ENCODE results near the gene MPV17L.
"Not testable (repeated sequence)": the region's sequence is repeated elsewhere in the genome, so short reads cannot be mapped to it uniquely, and the experiment has no call there.

MPV17L gene

DNA sequence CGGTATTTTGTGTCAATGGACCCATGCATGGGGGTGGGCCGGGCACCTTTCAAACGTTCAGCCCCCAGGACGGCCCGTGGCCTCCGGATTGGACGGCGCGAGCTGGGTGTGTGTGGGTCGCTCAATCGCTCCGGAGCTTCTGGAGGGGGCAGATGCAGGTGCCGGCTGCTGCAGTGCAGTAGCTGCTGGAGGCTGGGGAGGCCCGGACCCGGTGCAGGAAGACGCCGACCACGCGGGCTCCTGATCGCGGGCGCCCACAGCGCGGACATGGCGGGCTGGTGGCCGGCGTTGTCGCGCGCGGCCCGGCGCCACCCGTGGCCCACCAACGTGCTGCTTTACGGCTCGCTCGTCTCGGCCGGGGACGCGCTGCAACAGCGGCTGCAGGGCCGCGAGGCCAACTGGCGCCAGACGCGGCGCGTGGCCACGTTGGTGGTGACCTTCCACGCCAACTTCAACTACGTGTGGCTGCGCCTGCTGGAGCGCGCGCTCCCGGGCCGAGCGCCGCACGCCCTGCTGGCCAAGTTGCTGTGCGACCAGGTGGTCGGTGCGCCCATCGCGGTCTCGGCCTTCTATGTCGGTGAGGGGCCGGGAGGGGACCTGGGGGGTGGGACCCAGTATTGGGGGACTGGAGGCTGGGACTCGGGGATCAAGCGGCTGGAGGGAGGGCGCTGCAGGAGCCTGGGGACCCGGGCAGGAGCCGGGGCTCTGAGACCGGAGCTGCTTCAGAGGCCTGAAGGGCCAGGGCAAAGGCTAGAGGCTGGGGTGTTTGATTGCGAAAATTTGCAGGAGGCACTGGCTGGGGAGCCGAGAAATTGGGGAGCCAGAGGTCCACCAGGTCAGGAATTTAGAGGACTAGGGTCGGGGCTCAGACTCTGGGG lies at the start of gene MPV17L:
TSS of gene MPV17L (plus strand) at position 124 of the 878 bp plus-strand sequence. CDS start at position 268, 144 bp downstream.
- not testable (repeated sequence) for H3K27ac ChIP-seq; H3K4me3 ChIP-seq; H3K9me3 ChIP-seq (ENCODE audit: low read depth, low read length); H3K9ac ChIP-seq (ENCODE audit: insufficient read length); H3K36me3 ChIP-seq (ENCODE audit: insufficient read depth, low read length); DNase-seq (ENCODE audit: low read depth, low spot score)

DNA sequence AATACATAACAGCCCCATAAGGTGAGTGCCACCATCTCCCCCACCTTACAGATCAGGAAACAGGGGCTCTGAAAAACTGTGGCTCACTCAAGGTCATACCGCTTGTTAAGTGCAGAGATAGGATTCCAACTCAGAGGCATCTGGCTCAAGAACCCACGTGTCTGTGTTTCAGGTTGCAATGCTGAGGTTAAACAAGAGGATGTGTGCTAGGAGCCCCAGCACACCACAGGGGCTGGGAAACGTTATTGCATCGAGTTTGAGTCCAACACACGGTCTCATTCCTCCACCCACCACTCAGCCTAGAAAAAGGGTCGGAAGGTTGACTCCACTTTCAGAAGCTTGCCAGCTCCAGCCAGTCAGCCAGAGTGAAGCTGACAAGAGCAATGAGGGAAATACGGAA lies 46.8 kb upstream of the MPV17L start:
- H3K4me3 ChIP-seq; H3K36me3 ChIP-seq (ENCODE audit: insufficient read depth, low read length); DNase-seq (ENCODE audit: low read depth, low spot score); H3K9me3 ChIP-seq (ENCODE audit: low read depth, low read length); H3K9ac ChIP-seq (ENCODE audit: insufficient read length); H3K27ac ChIP-seq: not testable (repeated sequence)

DNA sequence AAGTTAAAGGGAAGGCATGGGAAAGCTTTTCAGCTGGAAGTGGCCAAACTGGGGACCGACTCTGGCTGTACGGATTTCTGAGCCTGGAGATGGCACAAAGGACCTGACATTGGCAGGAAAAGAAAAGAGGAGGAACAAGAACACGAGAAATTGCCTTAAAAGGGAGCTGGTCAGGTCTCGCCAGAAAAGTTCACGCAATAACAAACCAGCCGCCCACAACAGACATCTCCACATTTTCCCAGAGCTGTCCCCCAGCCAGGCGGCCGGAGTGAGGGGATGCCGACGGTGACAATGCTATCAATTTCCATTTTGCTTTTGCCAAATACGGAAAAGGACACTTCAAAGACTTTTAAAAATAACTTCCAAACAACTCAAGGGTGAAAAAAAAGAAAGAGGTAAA lies 44.3 kb upstream of the MPV17L start:
- not testable (repeated sequence) for H3K4me3 ChIP-seq; H3K27ac ChIP-seq; H3K9me3 ChIP-seq (ENCODE audit: low read depth, low read length)

DNA sequence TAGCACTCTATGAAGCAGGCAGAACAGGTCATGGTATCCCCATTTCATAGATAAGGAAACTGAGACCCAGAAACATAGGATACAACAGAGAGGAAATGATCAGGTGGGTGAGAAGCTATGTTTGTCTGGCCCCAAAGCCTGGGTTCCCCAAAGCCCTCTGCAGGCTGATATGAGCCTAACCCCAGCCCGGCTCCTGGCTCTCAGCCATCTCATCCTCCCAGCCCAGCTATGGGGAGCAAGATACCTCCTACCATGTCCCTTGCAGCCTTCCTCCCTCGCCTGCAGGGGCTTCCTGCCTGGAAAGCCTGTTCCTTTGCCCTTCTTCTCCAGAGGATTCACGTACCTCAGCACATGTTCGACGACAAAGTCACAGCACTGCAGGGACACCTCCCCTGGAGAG lies 43.8 kb upstream of the MPV17L start:
- H3K4me3 ChIP-seq; DNase-seq (ENCODE audit: low read depth, low spot score); H3K27ac ChIP-seq; H3K9ac ChIP-seq (ENCODE audit: insufficient read length); H3K9me3 ChIP-seq (ENCODE audit: low read depth, low read length); H3K36me3 ChIP-seq (ENCODE audit: insufficient read depth, low read length): not testable (repeated sequence)

More for the DNA sequence above, 44.3 kb upstream of the MPV17L start:
- DNase-seq (ENCODE audit: low read depth, low spot score); H3K9ac ChIP-seq (ENCODE audit: insufficient read length); H3K36me3 ChIP-seq (ENCODE audit: insufficient read depth, low read length): not testable (repeated sequence)

DNA sequence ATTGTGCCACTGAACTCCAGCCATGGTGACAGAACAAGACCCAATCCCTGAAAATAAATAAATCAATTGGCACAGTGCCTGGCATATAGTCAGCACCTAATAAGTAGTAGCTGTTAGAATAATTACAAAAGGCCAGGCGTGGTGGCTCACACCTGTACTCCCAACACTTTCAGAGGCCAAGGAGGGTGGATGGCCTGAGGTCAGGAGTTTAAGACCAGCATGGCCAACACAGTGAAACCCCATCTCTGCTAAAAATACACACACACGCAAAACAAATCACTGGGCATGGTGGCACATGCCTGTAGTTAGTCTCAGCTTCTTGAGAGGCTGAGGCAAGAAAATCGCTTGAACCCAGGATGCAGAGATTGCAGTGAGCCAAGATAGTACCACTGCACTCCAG lies 42.7 kb upstream of the MPV17L start:
- H3K36me3 ChIP-seq (ENCODE audit: insufficient read depth, low read length); H3K27ac ChIP-seq; H3K9me3 ChIP-seq (ENCODE audit: low read depth, low read length); H3K9ac ChIP-seq (ENCODE audit: insufficient read length); DNase-seq (ENCODE audit: low read depth, low spot score); H3K4me3 ChIP-seq: not testable (repeated sequence)

DNA sequence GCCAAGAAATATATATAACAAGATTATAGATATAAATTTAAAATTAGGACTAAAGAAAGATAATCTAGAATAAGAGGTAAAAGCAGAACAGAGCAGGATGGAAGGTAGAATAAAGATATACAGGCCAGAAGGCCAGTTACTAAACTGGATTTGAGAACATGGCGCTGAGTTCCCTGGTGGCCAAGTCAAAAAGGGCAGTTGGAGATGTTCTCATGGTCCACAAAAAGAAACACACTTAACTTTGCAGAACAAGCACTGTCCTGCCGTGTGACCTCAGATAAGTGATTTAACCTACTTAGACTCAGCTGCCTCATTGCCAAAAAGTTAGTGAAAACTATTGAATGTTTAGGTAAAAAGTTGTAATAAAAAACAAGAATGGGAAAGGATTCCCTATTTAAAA lies 40.7 kb upstream of the MPV17L start:
- H3K9me3 ChIP-seq (ENCODE audit: low read depth, low read length) = not testable (repeated sequence)

DNA sequence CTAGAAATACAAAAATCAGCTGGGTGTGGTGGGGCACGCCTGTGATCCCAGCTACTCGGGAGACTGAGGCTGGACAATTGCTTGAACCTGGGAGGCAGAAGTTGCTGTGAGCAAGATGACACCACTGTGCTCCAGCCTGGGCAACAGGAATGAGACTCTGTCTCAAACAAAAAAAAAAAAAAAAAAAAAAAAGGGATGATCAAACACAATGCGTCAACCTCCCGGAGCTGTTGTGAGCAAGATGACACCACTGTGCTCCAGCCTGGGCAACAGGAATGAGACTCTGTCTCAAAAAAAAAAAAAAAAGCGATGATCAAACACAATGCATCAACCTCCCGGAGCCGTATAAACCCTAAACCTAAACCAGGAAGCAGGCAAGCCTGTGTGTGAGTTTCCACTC lies 38.1 kb upstream of the MPV17L start:
- DNase-seq (ENCODE audit: low read depth, low spot score); H3K27ac ChIP-seq; H3K36me3 ChIP-seq (ENCODE audit: insufficient read depth, low read length); H3K9ac ChIP-seq (ENCODE audit: insufficient read length); H3K4me3 ChIP-seq; H3K9me3 ChIP-seq (ENCODE audit: low read depth, low read length): not testable (repeated sequence)

More for the DNA sequence above, 40.7 kb upstream of the MPV17L start:
- not testable (repeated sequence) for DNase-seq (ENCODE audit: low read depth, low spot score); H3K27ac ChIP-seq; H3K36me3 ChIP-seq (ENCODE audit: insufficient read depth, low read length); H3K9ac ChIP-seq (ENCODE audit: insufficient read length); H3K4me3 ChIP-seq

DNA sequence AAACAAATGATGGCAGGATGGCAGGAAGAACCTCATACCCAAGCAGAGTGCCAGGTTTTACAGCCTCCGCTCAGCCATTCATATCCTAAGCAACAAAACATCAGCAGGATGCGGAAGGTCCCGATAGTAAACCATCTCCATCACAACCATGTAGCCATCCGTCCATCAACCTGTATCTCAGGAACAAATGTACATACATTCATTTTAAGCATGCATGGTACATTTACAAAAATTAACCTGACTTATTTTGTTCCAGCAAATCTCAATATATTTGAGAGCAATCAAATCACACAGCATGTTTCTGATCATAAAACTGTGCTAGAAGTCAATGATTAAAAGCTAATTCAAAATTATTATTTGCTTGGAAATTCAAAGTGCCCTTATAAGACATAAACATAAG lies 17.4 kb upstream of the MPV17L start, which contains the start of gene NPIPA5:
TSS of gene NPIPA5 (minus strand) at position 101 of the 400 bp plus-strand sequence. CDS start at position 101, 0 bp downstream.
- H3K9me3 ChIP-seq (ENCODE audit: low read depth, low read length); H3K4me3 ChIP-seq; H3K27ac ChIP-seq; DNase-seq (ENCODE audit: low read depth, low spot score); H3K9ac ChIP-seq (ENCODE audit: insufficient read length); H3K36me3 ChIP-seq (ENCODE audit: insufficient read depth, low read length): not testable (repeated sequence)

DNA sequence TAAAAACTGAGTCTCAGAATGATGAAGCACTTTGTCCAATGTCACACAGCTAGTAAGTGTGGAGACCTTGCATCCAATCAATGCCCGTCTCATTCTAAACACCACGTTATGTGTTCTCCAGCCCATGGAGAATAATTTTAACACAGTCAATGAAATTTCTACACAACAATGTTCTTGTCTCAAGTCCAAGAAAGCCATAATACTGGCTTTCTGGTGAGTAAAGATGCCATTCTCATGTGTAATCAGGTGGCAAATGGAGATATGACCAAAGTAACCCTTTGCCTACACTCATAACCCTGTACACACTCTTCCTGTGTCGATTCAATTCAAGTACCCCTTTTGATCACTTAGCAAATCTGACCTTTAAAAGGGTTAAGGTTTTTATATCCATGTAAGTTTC lies 12.7 kb upstream of the MPV17L start:
- H3K9me3 ChIP-seq (ENCODE audit: low read depth, low read length); DNase-seq (ENCODE audit: low read depth, low spot score); H3K27ac ChIP-seq; H3K4me3 ChIP-seq; H3K9ac ChIP-seq (ENCODE audit: insufficient read length); H3K36me3 ChIP-seq (ENCODE audit: insufficient read depth, low read length): not testable (repeated sequence)

DNA sequence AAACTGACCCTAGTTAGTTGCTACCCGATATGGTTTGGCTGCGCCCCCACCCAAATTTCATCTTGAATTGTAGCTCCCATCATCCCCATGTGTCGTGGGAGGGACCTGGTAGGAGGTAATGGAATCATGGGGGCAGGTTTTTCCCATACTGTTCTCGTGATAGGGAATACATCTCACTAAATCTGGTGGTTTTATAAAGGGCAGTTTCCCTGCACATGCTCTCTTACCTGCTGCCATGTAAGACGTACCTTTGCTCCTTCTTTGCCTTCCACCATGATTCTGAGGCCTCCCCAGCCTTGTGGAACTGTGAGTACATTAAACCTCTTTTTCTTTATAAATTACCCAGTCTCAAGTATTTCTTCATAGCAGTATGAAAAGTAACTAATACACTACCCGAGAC lies 7.5 kb upstream of the MPV17L start:
- not testable (repeated sequence) for H3K27ac ChIP-seq; H3K36me3 ChIP-seq (ENCODE audit: insufficient read depth, low read length); H3K9ac ChIP-seq (ENCODE audit: insufficient read length); H3K4me3 ChIP-seq; DNase-seq (ENCODE audit: low read depth, low spot score); H3K9me3 ChIP-seq (ENCODE audit: low read depth, low read length)

DNA sequence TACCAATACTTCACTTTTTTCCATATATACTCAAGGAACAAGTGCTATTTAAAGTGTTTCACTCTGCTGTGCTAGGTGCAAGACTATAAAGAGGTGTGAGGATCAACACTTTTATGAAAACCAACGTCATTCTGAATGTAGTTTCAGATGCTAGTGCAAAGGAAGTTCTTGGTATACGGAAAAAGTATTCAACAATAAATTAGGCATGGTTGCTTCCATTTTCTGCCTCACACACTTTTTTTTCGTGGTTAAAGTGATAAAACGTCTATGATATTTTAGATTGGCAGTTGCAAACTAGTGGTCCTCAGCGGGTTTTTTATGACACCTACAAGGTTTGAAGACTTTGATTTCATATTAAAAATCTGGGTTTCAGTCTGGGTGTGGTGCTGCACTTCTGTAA lies 5.6 kb upstream of the MPV17L start:
- H3K9ac ChIP-seq (ENCODE audit: insufficient read length); H3K9me3 ChIP-seq (ENCODE audit: low read depth, low read length); H3K27ac ChIP-seq; H3K36me3 ChIP-seq (ENCODE audit: insufficient read depth, low read length); DNase-seq (ENCODE audit: low read depth, low spot score); H3K4me3 ChIP-seq: not testable (repeated sequence)

DNA sequence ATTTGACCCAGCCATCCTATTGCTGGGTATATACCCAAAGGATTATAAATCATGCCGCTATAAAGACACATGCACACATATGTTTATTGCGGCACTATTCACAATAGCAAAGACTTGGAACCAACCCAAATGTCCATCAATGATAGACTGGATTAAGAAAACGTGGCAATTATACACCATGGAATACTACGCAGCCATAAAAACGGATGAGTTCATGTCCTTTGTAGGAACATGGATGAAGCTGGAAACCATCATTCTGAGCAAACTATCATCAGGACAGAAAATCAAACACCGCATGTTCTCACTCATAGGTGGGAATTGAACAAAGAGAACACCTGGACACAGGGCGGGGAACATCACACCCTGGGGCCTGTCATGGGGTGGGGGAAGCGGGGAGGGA lies 2.5 kb upstream of the MPV17L start:
- not testable (repeated sequence) for H3K27ac ChIP-seq; DNase-seq (ENCODE audit: low read depth, low spot score); H3K4me3 ChIP-seq; H3K9me3 ChIP-seq (ENCODE audit: low read depth, low read length); H3K36me3 ChIP-seq (ENCODE audit: insufficient read depth, low read length); H3K9ac ChIP-seq (ENCODE audit: insufficient read length)

DNA sequence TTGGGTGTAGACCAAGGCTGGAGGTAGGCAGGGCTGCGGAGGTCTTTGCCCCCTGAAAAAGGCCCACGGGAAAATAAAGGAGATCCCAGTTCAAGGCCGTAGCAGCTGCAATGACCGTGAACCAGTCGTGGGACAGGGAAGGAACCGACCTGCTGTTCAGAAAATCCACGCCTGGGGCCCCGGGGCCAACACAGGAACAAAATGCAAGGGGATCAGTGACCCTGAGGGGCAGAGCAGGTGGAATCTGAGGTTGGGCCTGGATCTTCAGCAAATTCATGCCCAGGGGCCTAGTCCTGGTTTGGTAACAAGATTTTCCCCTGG lies 915 bp downstream of the MPV17L start:
- not testable (repeated sequence) for DNase-seq (ENCODE audit: low read depth, low spot score); H3K9ac ChIP-seq (ENCODE audit: insufficient read length); H3K4me3 ChIP-seq; H3K36me3 ChIP-seq (ENCODE audit: insufficient read depth, low read length); H3K27ac ChIP-seq; H3K9me3 ChIP-seq (ENCODE audit: low read depth, low read length)

Measured in SK-N-MC (cell line).